NCI-H1694 (cell line): ENCODE data around the gene CCR7.
"Not testable (repeated sequence)": the region's sequence is repeated elsewhere in the genome, so short reads cannot be mapped to it uniquely, and the experiment has no call there.

Source experiments
- DNase-seq: peaks from one replicate; lab custom pipeline; 2025; lab: John Stamatoyannopoulos, UW

The CCR7 gene

GRCh38 chr17:40550608-40551007, 14.7 kb downstream of the CCR7 start:
- DNase-seq = no peak

- no peak for DNase-seq
Observed at GRCh38 chr17:40548982-40549685, 16.1 kb downstream of the CCR7 start.

GRCh38 chr17:40548491-40548981, 16.7 kb downstream of the CCR7 start:
- DNase-seq = no peak

GRCh38 chr17:40547785-40548478, 17.3 kb downstream of the CCR7 start:
- DNase-seq = no peak

GRCh38 chr17:40547079-40547784, 18.0 kb downstream of the CCR7 start:
- peak; percentile 97 for DNase-seq

GRCh38 chr17:40546497-40546896, 18.8 kb downstream of the CCR7 start:
- not testable (repeated sequence) for DNase-seq

GRCh38 chr17:40545660-40546059, 19.6 kb downstream of the CCR7 start:
- DNase-seq = no peak

GRCh38 chr17:40542558-40543411, 22.5 kb downstream of the CCR7 start:
- peak; percentile 22 for DNase-seq

- no peak for DNase-seq
Observed at GRCh38 chr17:40541873-40542557, 23.3 kb downstream of the CCR7 start.

GRCh38 chr17:40541060-40541872, 24.0 kb downstream of the CCR7 start:
- no peak for DNase-seq

- DNase-seq = no peak
Observed at GRCh38 chr17:40540448-40540847, 24.8 kb downstream of the CCR7 start.

GRCh38 chr17:40539711-40540411, 25.4 kb downstream of the CCR7 start:
- no peak for DNase-seq

GRCh38 chr17:40538936-40539705, 26.2 kb downstream of the CCR7 start:
- no peak for DNase-seq

GRCh38 chr17:40538019-40538935, 27.0 kb downstream of the CCR7 start:
- no peak for DNase-seq

- no peak for DNase-seq
Observed at GRCh38 chr17:40536295-40537171, 28.7 kb downstream of the CCR7 start.

- no peak for DNase-seq
Observed at GRCh38 chr17:40535924-40536294, 29.4 kb downstream of the CCR7 start.

- DNase-seq = no peak
Observed at GRCh38 chr17:40535438-40535837, 29.8 kb downstream of the CCR7 start.
